HepG2 (cell line): Measurements from ENCODE around the gene SMAD2. TPM values are rescaled to one million over a fixed set of nuclear protein-coding genes. Genes with fewer than 3 reads are reported as not detected.
"Not testable (repeated sequence)": the region's sequence is repeated elsewhere in the genome, so short reads cannot be mapped to it uniquely, and the experiment has no call there.

Experiments used
- ATAC-seq: fragments of 200-7000 bp; cut with Tn5 transposase; 3 replicates; pipeline ENCODE4 v1.9.1; 2020; ENCODE audit warnings: mild to moderate bottlenecking, moderate library complexity
- BruUV-seq: library from RNA; stranded (reverse); fragments of 400-500 nt; replicated peaks from 2 replicates; lab custom pipeline; 2021; lab: Mats Ljungman, UMichigan
- CTCF ChIA-PET: fragments of 300-600 bp; formaldehyde crosslinking; extraction: SDS; loops from one replicate; lab custom pipeline; 2021; ENCODE audit warnings: low total read pairs, inconsistent platforms, low intra/inter-chr PET ratio; lab: Yijun Ruan, JAX
- POLR2A ChIA-PET: fragments of 350-600 bp; sonication (Branson Sonifier 250); formaldehyde crosslinking; loops from one replicate; lab custom pipeline; 2020; ENCODE audit warnings: antibody characterized with exemption, inconsistent platforms; lab: Yijun Ruan, JAX
- DNase-seq: peaks from one replicate; pipeline ENCODE4 v3.0.0-alpha.2; 2015; ENCODE audit warnings: low spot score
- FAIRE-seq: peaks from 3 replicates; lab custom pipeline; 2011; peaks lifted over from hg19 to GRCh38; lab: Jason Lieb, UNC
- H2AFZ ChIP-seq: one replicate; pipeline ENCODE4 v1.6.1; 2011; ENCODE audit warnings: low read length, inconsistent platforms
- H3K27ac ChIP-seq: fragments of 300-600 bp; 3 replicates; pipeline ENCODE4 v1.8.0; 2011; ENCODE audit warnings: mixed run types, mild to moderate bottlenecking, mixed read lengths, low read length, inconsistent platforms; ENCODE audit not compliant: insufficient read depth; ENCODE audit errors: extremely low read length
- H3K27me3 ChIP-seq, 2 experiments: fragments of 200-600 bp in 1 of 2; 2 replicates in 1 of 2; 3 replicates in 1 of 2; pipeline versions ENCODE4 v1.6.0 to v1.8.0; 2011; ENCODE audit warnings: low read length in 2 of 2, mild to moderate bottlenecking in 2 of 2, moderate library complexity in 2 of 2, inconsistent platforms in 1 of 2; ENCODE audit not compliant: insufficient read depth in 2 of 2, control insufficient read depth in 1 of 2
- H3K36me3 ChIP-seq, 2 experiments: fragments of 200-600 bp in 1 of 2; replicated peaks in 1 of 2; 2 replicates in 1 of 2; 3 replicates in 1 of 2; pipeline versions ENCODE4 v1.5.1 to v1.8.0; 2011; ENCODE audit warnings: low read length in 2 of 2, inconsistent platforms in 1 of 2; ENCODE audit not compliant: insufficient read depth in 2 of 2, control insufficient read depth in 1 of 2
- H3K4me1 ChIP-seq: 2 replicates; pipeline ENCODE4 v1.5.1; 2012; ENCODE audit warnings: low read length, inconsistent platforms; ENCODE audit not compliant: insufficient read depth
- H3K4me2 ChIP-seq: 2 replicates; pipeline ENCODE4 v1.6.0; 2011; ENCODE audit warnings: low read depth, low read length, inconsistent platforms
- H3K4me3 ChIP-seq, 3 experiments: fragments of 200-600 bp in 1 of 3; sonication (generic), shearing (Covaris generic) in 1 of 3; replicated peaks in 1 of 3; 2 replicates each; pipeline ENCODE4 v1.5.1; 2011 to 2016; ENCODE audit warnings: low read length in 3 of 3, inconsistent platforms in 2 of 3, low read depth in 2 of 3, mild to moderate bottlenecking in 2 of 3, control low read depth in 1 of 3, mixed read lengths in 1 of 3; ENCODE audit not compliant: insufficient read depth in 1 of 3
- H3K79me2 ChIP-seq: one replicate; pipeline ENCODE4 v1.6.1; 2011; ENCODE audit warnings: low read length, inconsistent platforms; ENCODE audit not compliant: insufficient read depth
- H3K9ac ChIP-seq: 2 replicates; pipeline ENCODE4 v1.6.0; 2011; ENCODE audit warnings: mild to moderate bottlenecking, low read depth, low read length, inconsistent platforms; ENCODE audit not compliant: insufficient read depth
- H3K9me3 ChIP-seq: 2 replicates; pipeline ENCODE4 v1.5.1; 2012; ENCODE audit warnings: mild to moderate bottlenecking, low read length
- H4K20me1 ChIP-seq: 2 replicates; pipeline ENCODE4 v1.6.0; 2011; ENCODE audit warnings: inconsistent platforms, mild to moderate bottlenecking, low read length, moderate library complexity; ENCODE audit not compliant: insufficient read depth
- GFI1 ChIP-seq: sonication (generic); formaldehyde crosslinking; IDR thresholded peaks from 2 replicates; pipeline ENCODE4 v1.5.0; 2020; ENCODE audit warnings: missing genetic modification reagents, mild to moderate bottlenecking, borderline replicate concordance
- GLI4 ChIP-seq: sonication (generic); formaldehyde crosslinking; IDR thresholded peaks from 2 replicates; pipeline ENCODE4 v1.5.1; 2020; ENCODE audit warnings: missing genetic modification reagents, mild to moderate bottlenecking, moderate library complexity, borderline replicate concordance
- MIER3 ChIP-seq: IDR thresholded peaks from 2 replicates; pipeline ENCODE4 v1.6.1; 2016; ENCODE audit warnings: missing compliant biosample characterization, borderline replicate concordance
- NFIB ChIP-seq: sonication (generic); formaldehyde crosslinking; IDR thresholded peaks from 2 replicates; pipeline ENCODE4 v1.9.0; 2021; ENCODE audit warnings: missing genetic modification reagents, mild to moderate bottlenecking, borderline replicate concordance
- PAWR ChIP-seq: sonication (generic); formaldehyde crosslinking; IDR thresholded peaks from 2 replicates; pipeline ENCODE4 v1.4.0; 2020; ENCODE audit warnings: missing genetic modification reagents, mild to moderate bottlenecking, borderline replicate concordance
- XBP1 ChIP-seq: sonication (generic); formaldehyde crosslinking; IDR thresholded peaks from 2 replicates; pipeline ENCODE4 v1.5.0; 2020; ENCODE audit warnings: missing genetic modification reagents
- ZFP62 ChIP-seq: sonication (generic); formaldehyde crosslinking; IDR thresholded peaks from 2 replicates; pipeline ENCODE4 v1.4.0; 2020; ENCODE audit warnings: missing genetic modification reagents
- WGBS: methylation state at CpG from one replicate; pipeline ENCODE4 v1.1.6; 2017; ENCODE audit warnings: low lambda C conversion rate; 5-methylcytosine and 5-hydroxymethylcytosine counted together
- in situ Hi-C: cut with HindIII; loops from 2 replicates; pipeline ENCODE4 v1.10.0; 2017; ENCODE audit warnings: low pct_unique_long_range_greater_than_20kb; ENCODE audit not compliant: extremely low pct_ligation_motif_present
- intact Hi-C: fragments of 100-400 bp; cut with micrococcal nuclease; formaldehyde crosslinking; loops from one replicate; pipeline ENCODE4 v1.10.0; 2022; ENCODE audit not compliant: unreplicated experiment
- polyA plus RNA-seq, 8 experiments: library from polyadenylated mRNA; depleted of rRNA in 3 of 8; stranded (reverse) in 7 of 8; unstranded in 1 of 8; fragments of >200 nt; fragmentation: Illumina TruSeq in 4 of 8; extraction: Trizol in 4 of 8; gene quantifications; 2 replicates each; pipeline versions ENCODE4 v1.2.1 to v1.2.3, GENCODE V29; 2011 to 2016; ENCODE audit warnings: low read depth in 4 of 8, missing spikeins in 1 of 8, mixed read lengths in 1 of 8; ENCODE audit not compliant: insufficient read depth in 1 of 8
- total RNA-seq, 5 experiments: library from RNA; depleted of rRNA; stranded (reverse); fragments of >200 nt; fragmentation: Illumina TruSeq; extraction: Trizol; gene quantifications; 2 replicates each; pipeline ENCODE4 v1.2.3, GENCODE V29; 2016; ENCODE audit warnings: low read depth in 1 of 5
- TF ChIP-seq, protein P1 (sequence below): sonication (generic); formaldehyde crosslinking; IDR thresholded peaks from 2 replicates; pipeline ENCODE4 v1.9.0; 2021; ENCODE audit warnings: missing genetic modification reagents, mild to moderate bottlenecking, borderline replicate concordance

Gene SMAD2
- total and polyA plus RNA-seq, 2 of the 13 experiments (the other 11 are each of a cell fraction or from before 2014, with no cell fraction given) = 40.2 to 96.2 TPM

DNA sequence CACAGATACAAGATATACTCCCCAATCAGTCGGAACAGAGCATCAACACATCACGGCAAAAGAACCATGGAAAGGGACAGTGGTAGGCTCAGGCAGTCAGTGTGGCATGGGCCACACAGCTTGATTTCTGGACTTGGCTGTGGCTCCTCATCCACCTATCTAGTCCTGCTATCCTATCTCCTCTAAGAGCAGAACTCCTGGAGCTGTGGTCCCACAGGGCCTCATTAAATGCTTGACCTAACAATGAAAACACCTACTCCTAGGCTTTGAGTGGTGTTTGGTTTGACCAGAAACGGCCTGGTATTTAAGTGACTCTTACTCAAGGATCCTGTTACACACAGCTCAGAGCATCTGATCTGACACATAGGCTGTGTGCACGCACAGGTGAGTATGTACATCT lies 33.6 kb upstream of the SMAD2 start:
- Histone ChIP-seq H3K36me3 (no peaks in the 10 kb centered on the region), H4K20me1 (no peaks in the 10 kb centered on the region), H3K27ac (no peak overlapping the region), H3K4me1 (no peaks in the 10 kb centered on the region), H2AFZ (no peak overlapping the region), H3K4me2 (no peak overlapping the region), H3K9ac (no peak overlapping the region), H3K9me3 (peaks cover 13% of the 10 kb centered on the region), H3K4me3 (no peak overlapping the region), H3K27me3 (no peaks in the 10 kb centered on the region), H3K79me2 (no peaks in the 10 kb centered on the region)
- CTCF ChIA-PET = no interaction called here
- BruUV-seq = no TSS peak
- no peak for FAIRE-seq
- ATAC-seq = no peak
- no peak for DNase-seq
- TF ChIP-seq NFIB (CRISPR knock-in tag) = no peak
- no peak for TF ChIP-seq MIER3 (CRISPR knock-in tag)
- no peak for TF ChIP-seq XBP1 (CRISPR knock-in tag)
- TF ChIP-seq, protein P1, sequence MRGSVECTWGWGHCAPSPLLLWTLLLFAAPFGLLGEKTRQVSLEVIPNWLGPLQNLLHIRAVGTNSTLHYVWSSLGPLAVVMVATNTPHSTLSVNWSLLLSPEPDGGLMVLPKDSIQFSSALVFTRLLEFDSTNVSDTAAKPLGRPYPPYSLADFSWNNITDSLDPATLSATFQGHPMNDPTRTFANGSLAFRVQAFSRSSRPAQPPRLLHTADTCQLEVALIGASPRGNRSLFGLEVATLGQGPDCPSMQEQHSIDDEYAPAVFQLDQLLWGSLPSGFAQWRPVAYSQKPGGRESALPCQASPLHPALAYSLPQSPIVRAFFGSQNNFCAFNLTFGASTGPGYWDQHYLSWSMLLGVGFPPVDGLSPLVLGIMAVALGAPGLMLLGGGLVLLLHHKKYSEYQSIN = no peak
- no peak for TF ChIP-seq GLI4 (CRISPR knock-in tag)
- TF ChIP-seq GFI1 = no peak
- TF ChIP-seq ZFP62 (CRISPR knock-in tag) = no peak
- no peak for TF ChIP-seq PAWR (CRISPR knock-in tag)
- 9% methylated on average over 4 of the region's 4 CpGs for WGBS
- in situ Hi-C loops = no loop called here
- intact Hi-C loops = no loop called here
- POLR2A ChIA-PET = no interaction called here

GRCh38 chr18:47961003-47961402 lies 30.5 kb upstream of the SMAD2 start:
- BruUV-seq, H3K4me3 ChIP-seq, H3K79me2 ChIP-seq, H3K4me1 ChIP-seq, H3K36me3 ChIP-seq, H3K9ac ChIP-seq, DNase-seq, POLR2A ChIA-PET, H3K4me2 ChIP-seq, in situ Hi-C loops, FAIRE-seq, H3K27ac ChIP-seq, intact Hi-C loops, H3K27me3 ChIP-seq, ATAC-seq, H2AFZ ChIP-seq, CTCF ChIA-PET, H4K20me1 ChIP-seq: not testable (repeated sequence)
- WGBS = 84% methylated on average over 7 of the region's 7 CpGs
- H3K9me3 ChIP-seq = peaks cover 13% of the 10 kb centered on the region
